Small intestine (tissue), 7 donors: Measurements from ENCODE around the gene TBXT. TPM values are rescaled to one million over a fixed set of nuclear protein-coding genes. Genes with fewer than 3 reads are reported as not detected.

Experiments
- DNase-seq, 2 donors: peaks; one replicate each; pipeline versions ENCODE4 v3.0.0 to v3.0.0-alpha.2; 2013
- FAIRE-seq: peaks from 2 replicates; lab custom pipeline; 2012; peaks lifted over from hg19 to GRCh38; lab: Jason Lieb, UNC
- H3K27ac ChIP-seq, 3 donors: one replicate each; pipeline ENCODE4 v1.5.1; 2013; ENCODE audit warnings: low read length in 2 of 3, mild to moderate bottlenecking in 2 of 3, control low read depth in 1 of 3, inconsistent platforms in 1 of 3, low read depth in 1 of 3, moderate library complexity in 1 of 3
- H3K27me3 ChIP-seq, 3 donors: one replicate each; pipeline ENCODE4 v1.6.1; 2013; ENCODE audit warnings: low read length in 3 of 3, inconsistent platforms in 1 of 3; ENCODE audit not compliant: control insufficient read depth in 3 of 3, insufficient read depth in 3 of 3
- H3K36me3 ChIP-seq, 3 donors: one replicate each; pipeline ENCODE4 v1.6.1; 2013; ENCODE audit warnings: low read length in 3 of 3, inconsistent platforms in 1 of 3, low read depth in 1 of 3, mild to moderate bottlenecking in 1 of 3, moderate library complexity in 1 of 3; ENCODE audit not compliant: control insufficient read depth in 3 of 3, insufficient read depth in 2 of 3
- H3K4me1 ChIP-seq, 3 donors: one replicate each; pipeline ENCODE4 v1.6.1; 2013; ENCODE audit warnings: low read length in 2 of 3, inconsistent platforms in 1 of 3, low read depth in 1 of 3, mild to moderate bottlenecking in 1 of 3, moderate library complexity in 1 of 3; ENCODE audit not compliant: control insufficient read depth in 3 of 3, insufficient read depth in 2 of 3
- H3K4me3 ChIP-seq, 3 donors: one replicate each; pipeline ENCODE4 v1.5.1; 2013; ENCODE audit warnings: low read length in 3 of 3, control low read depth in 1 of 3, inconsistent platforms in 1 of 3, low read depth in 1 of 3, mild to moderate bottlenecking in 1 of 3, moderate library complexity in 1 of 3
- H3K9me3 ChIP-seq, 2 donors: one replicate each; pipeline ENCODE4 v1.6.1; 2013; ENCODE audit warnings: low read depth in 1 of 2, low read length in 1 of 2; ENCODE audit not compliant: control insufficient read depth in 2 of 2, insufficient read depth in 1 of 2
- WGBS, 3 donors: extraction: QIAGEN DNeasy Blood & Tissue Kit; methylation state at CpG; one replicate each; pipeline ENCODE4 v1.1.7; 2013; 5-methylcytosine and 5-hydroxymethylcytosine counted together
- polyA plus RNA-seq, 4 donors: library from polyadenylated mRNA; stranded (reverse) in 3 of 4; unstranded in 1 of 4; fragments of 200-250 nt in 3 of 4; fragments of 120-200 nt in 1 of 4; gene quantifications; one replicate each; pipeline versions ENCODE4 v1.2.1 to v1.2.3, GENCODE V29; 2013
- donor health status: healthy with polysubstance abuse.
- donor health status: control.
- donor health status: control.
- donor health status: Bipolar disorder and iron deficiency.
- donor health status: healthy.

The TBXT gene
- polyA plus RNA-seq, 4 donors = not detected

GRCh38 chr6:166202321-166202733 lies 34.7 kb upstream of the TBXT start:
- Histone ChIP-seq H3K4me1 (no peaks in the 10 kb centered on the region), H3K27ac (no peak overlapping the region), H3K27me3 (peaks cover 0 to 5% (median 3%) of the 10 kb centered on the region in 3 donors), H3K4me3 (no peak overlapping the region), H3K36me3 (no peaks in the 10 kb centered on the region), H3K9me3 (no peaks in the 10 kb centered on the region)
- WGBS, 3 donors = 41 to 57% (median 49%) methylated on average over 9 of the region's 9 CpGs
- FAIRE-seq (no peak), DNase-seq (no peak)

- H3K36me3 ChIP-seq = no peaks in the 10 kb centered on the region
- no peak overlapping the region for H3K4me3 ChIP-seq
- 74 to 92% (median 78%) methylated on average over 2 of the region's 2 CpGs for WGBS, 3 donors
- DNase-seq = no peak
- no peak for FAIRE-seq
- H3K9me3 ChIP-seq = no peaks in the 10 kb centered on the region
- H3K27me3 ChIP-seq = peaks cover 0 to 7% (median 0%) of the 10 kb centered on the region in 3 donors
- no peak overlapping the region for H3K27ac ChIP-seq
- no peaks in the 10 kb centered on the region for H3K4me1 ChIP-seq
Measured at GRCh38 chr6:166201878-166202277, 34.2 kb upstream of the TBXT start.

GRCh38 chr6:166197361-166197760 lies 29.7 kb upstream of the TBXT start:
- no peak overlapping the region for H3K4me3 ChIP-seq
- FAIRE-seq = no peak
- no peak for DNase-seq
- no peaks in the 10 kb centered on the region for H3K36me3 ChIP-seq
- H3K4me1 ChIP-seq = peaks cover 0 to 5% (median 0%) of the 10 kb centered on the region in 3 donors
- H3K9me3 ChIP-seq = no peaks in the 10 kb centered on the region
- H3K27ac ChIP-seq = no peak overlapping the region
- WGBS, 3 donors = 57 to 78% (median 75%) methylated on average over 5 of the region's 5 CpGs
- peaks cover 0 to 7% (median 0%) of the 10 kb centered on the region in 3 donors for H3K27me3 ChIP-seq

GRCh38 chr6:166195860-166196238 lies 28.2 kb upstream of the TBXT start:
- WGBS, 3 donors = 73 to 83% (median 73%) methylated on average over 10 of the region's 10 CpGs
- no peak for FAIRE-seq
- peaks cover 0 to 5% (median 0%) of the 10 kb centered on the region in 3 donors for H3K4me1 ChIP-seq

GRCh38 chr6:166194914-166195859 lies 27.5 kb upstream of the TBXT start:
- no peaks in the 10 kb centered on the region for H3K9me3 ChIP-seq
- WGBS, 3 donors = 22 to 38% (median 34%) methylated on average over 13 of the region's 13 CpGs
- H3K27ac ChIP-seq = no peak overlapping the region
- peaks cover 0 to 3% (median 0%) of the 10 kb centered on the region in 3 donors for H3K27me3 ChIP-seq
- FAIRE-seq = no peak
- DNase-seq = peak; percentile 43 to 53
- H3K36me3 ChIP-seq = no peaks in the 10 kb centered on the region
- peaks cover 0 to 5% (median 0%) of the 10 kb centered on the region in 3 donors for H3K4me1 ChIP-seq
- no peak overlapping the region for H3K4me3 ChIP-seq

More at GRCh38 chr6:166195860-166196238, 28.2 kb upstream of the TBXT start:
- H3K27ac ChIP-seq = no peak overlapping the region
- peaks cover 0 to 3% (median 0%) of the 10 kb centered on the region in 3 donors for H3K27me3 ChIP-seq
- H3K36me3 ChIP-seq = no peaks in the 10 kb centered on the region
- no peak overlapping the region for H3K4me3 ChIP-seq
- no peak for DNase-seq
- no peaks in the 10 kb centered on the region for H3K9me3 ChIP-seq

GRCh38 chr6:166192557-166192956 lies 24.9 kb upstream of the TBXT start:
- no peak overlapping the region for H3K4me3 ChIP-seq

GRCh38 chr6:166192136-166192535 lies 24.5 kb upstream of the TBXT start:
- no peaks in the 10 kb centered on the region for H3K36me3 ChIP-seq
- FAIRE-seq = no peak
- no peak overlapping the region for H3K4me3 ChIP-seq
- H3K4me1 ChIP-seq = peaks cover 0 to 5% (median 0%) of the 10 kb centered on the region in 3 donors
- no peaks in the 10 kb centered on the region for H3K9me3 ChIP-seq
- H3K27me3 ChIP-seq = peaks cover 0 to 5% (median 0%) of the 10 kb centered on the region in 3 donors
- WGBS, 3 donors = 89 to 97% (median 90%) methylated on average over 10 of the region's 10 CpGs
- no peak overlapping the region for H3K27ac ChIP-seq
- no peak for DNase-seq

More at GRCh38 chr6:166192557-166192956, 24.9 kb upstream of the TBXT start:
- no peak overlapping the region for H3K27ac ChIP-seq
- no peaks in the 10 kb centered on the region for H3K9me3 ChIP-seq
- WGBS, 3 donors = 83 to 84% (median 83%) methylated on average over 5 of the region's 5 CpGs
- DNase-seq (no peak), FAIRE-seq (no peak)
- no peaks in the 10 kb centered on the region for H3K36me3 ChIP-seq
- H3K27me3 ChIP-seq = peaks cover 0 to 7% (median 0%) of the 10 kb centered on the region in 3 donors
- H3K4me1 ChIP-seq = peaks cover 0 to 5% (median 0%) of the 10 kb centered on the region in 3 donors

- 62 to 76% (median 71%) methylated on average over 6 of the region's 6 CpGs for WGBS, 3 donors
- DNase-seq = no peak
- Histone ChIP-seq H3K4me1 (no peaks in the 10 kb centered on the region), H3K27me3 (peaks cover 0 to 8% (median 0%) of the 10 kb centered on the region in 3 donors), H3K4me3 (no peak overlapping the region), H3K27ac (no peak overlapping the region), H3K36me3 (no peaks in the 10 kb centered on the region), H3K9me3 (no peaks in the 10 kb centered on the region)
- FAIRE-seq = no peak
Measured at GRCh38 chr6:166179704-166180103, 12.1 kb upstream of the TBXT start.
